Stimulated activated CD8-positive, alpha-beta memory T cell treated with anti-CD3 and anti-CD28 coated beads, Interleukin-12 subunit alpha, Interleukin-12 subunit beta, amount 100 ng/mL, for 24 hours (primary cell): ENCODE results near the gene ZNF780A.
A peak's percentile ranks its signal among the peaks of the same experiment; 100 is the strongest.
"Not testable (repeated sequence)": the region's sequence is repeated elsewhere in the genome, so short reads cannot be mapped to it uniquely, and the experiment has no call there.

Experiments
- DNase-seq: peaks from one replicate; pipeline ENCODE4 v3.0.0-alpha.2; 2020; ENCODE audit errors: extremely low read depth

Gene ZNF780A

GRCh38 chr19:40090241-40091204 lies at the start of gene ZNF780A:
ZNF780A (minus strand) TSS chr19:40090943; CDS start chr19:40084753, 6,190 bp downstream.
- peak; percentile 65 for DNase-seq

- DNase-seq: no peak
Measured at GRCh38 chr19:40139533-40140287, 49.0 kb upstream of the ZNF780A start.

GRCh38 chr19:40136818-40137217 lies 46.1 kb upstream of the ZNF780A start:
- DNase-seq: no peak

- no peak for DNase-seq
Measured at GRCh38 chr19:40134866-40135265, 44.1 kb upstream of the ZNF780A start.

GRCh38 chr19:40133491-40133890 lies 42.7 kb upstream of the ZNF780A start:
- no peak for DNase-seq

GRCh38 chr19:40130013-40130412 lies 39.3 kb upstream of the ZNF780A start:
- no peak for DNase-seq

- DNase-seq: no peak
Measured at GRCh38 chr19:40129425-40129824, 38.7 kb upstream of the ZNF780A start.

- no peak for DNase-seq
Measured at GRCh38 chr19:40128991-40129390, 38.2 kb upstream of the ZNF780A start.

- no peak for DNase-seq
Measured at GRCh38 chr19:40119380-40119779, 28.6 kb upstream of the ZNF780A start.

GRCh38 chr19:40118638-40119037 lies 27.9 kb upstream of the ZNF780A start:
- not testable (repeated sequence) for DNase-seq

GRCh38 chr19:40116075-40116474 lies 25.3 kb upstream of the ZNF780A start:
- no peak for DNase-seq

- not testable (repeated sequence) for DNase-seq
Measured at GRCh38 chr19:40114119-40114518, 23.4 kb upstream of the ZNF780A start.

- DNase-seq: not testable (repeated sequence)
Measured at GRCh38 chr19:40112271-40112670, 21.5 kb upstream of the ZNF780A start.

GRCh38 chr19:40110570-40110969 lies 19.8 kb upstream of the ZNF780A start:
- DNase-seq: no peak

- DNase-seq: no peak
Measured at GRCh38 chr19:40104754-40105153, 14.0 kb upstream of the ZNF780A start.

GRCh38 chr19:40103600-40103999 lies 12.9 kb upstream of the ZNF780A start:
- DNase-seq: no peak

GRCh38 chr19:40101813-40102212 lies 11.1 kb upstream of the ZNF780A start:
- DNase-seq: no peak

GRCh38 chr19:40093416-40093815 lies 2.7 kb upstream of the ZNF780A start:
- DNase-seq: no peak

GRCh38 chr19:40091205-40092129 lies 724 bp upstream of the ZNF780A start:
- no peak for DNase-seq

- no peak for DNase-seq
Measured at GRCh38 chr19:40089462-40089861, 1.3 kb downstream of the ZNF780A start.

GRCh38 chr19:40088299-40089047 lies 2.3 kb downstream of the ZNF780A start:
- no peak for DNase-seq
